ENCODE data around the gene SP1.
A peak's percentile ranks its signal among the peaks of the same experiment; 100 is the strongest.

The SP1 gene

GRCh38 chr12:53380104-53380793 is at the start of gene SP1:
SP1 (plus strand) TSS chr12:53380176; CDS start chr12:53380292, 116 bp downstream.
- Histone ChIP-seq H3K27ac (ENCODE audit: extremely low read depth, low read depth, low read length) (peak within 1 kb of the TSS; percentile 95), H3K4me3 (ENCODE audit: low read depth, low read length) (peak within 1 kb of the TSS; percentile 70), H3K4me1 (ENCODE audit: control insufficient read depth, insufficient read depth, low read length) (peaks cover 17% of the 10 kb centered on the region), H3K36me3 (ENCODE audit: control insufficient read depth in 2 of 2, insufficient read depth in 1 of 2, low read length in 2 of 2) (peaks cover 28 to 33% of the 10 kb centered on the region in 2 experiments), H3K9me3 (ENCODE audit: control insufficient read depth, insufficient read depth, low read depth, low read length) (no peaks in the 10 kb centered on the region)
- CTCF ChIA-PET = interaction anchor here (0.6 to 8.0 kb wide), 6 partner anchors 11 to 375 kb away, joined by 3 to 114 read pairs (median 8); partner anchors contain the start of gene AAAS
- POLR2A ChIA-PET = interaction anchor here (0.6 to 2.3 kb wide), 17 partner anchors 8 to 558 kb away, joined by 3 to 20 read pairs (median 7); partner anchors contain the start of genes AAAS, CSAD, HOXC13 and MYG1
- 0 out of 2 replicates have a peak, but pooled peaks have one; percentile 43 for TF ChIP-seq KLF17 (tag by site-specific recombination; IDR thresholded peaks at IDR 0.05)
- TF ChIP-seq ZIC2 (tag by site-specific recombination; IDR thresholded peaks at IDR 0.05) = 0 out of 2 replicates have a peak, but pooled peaks have one; percentile 16
- TF ChIP-seq, protein P1, sequence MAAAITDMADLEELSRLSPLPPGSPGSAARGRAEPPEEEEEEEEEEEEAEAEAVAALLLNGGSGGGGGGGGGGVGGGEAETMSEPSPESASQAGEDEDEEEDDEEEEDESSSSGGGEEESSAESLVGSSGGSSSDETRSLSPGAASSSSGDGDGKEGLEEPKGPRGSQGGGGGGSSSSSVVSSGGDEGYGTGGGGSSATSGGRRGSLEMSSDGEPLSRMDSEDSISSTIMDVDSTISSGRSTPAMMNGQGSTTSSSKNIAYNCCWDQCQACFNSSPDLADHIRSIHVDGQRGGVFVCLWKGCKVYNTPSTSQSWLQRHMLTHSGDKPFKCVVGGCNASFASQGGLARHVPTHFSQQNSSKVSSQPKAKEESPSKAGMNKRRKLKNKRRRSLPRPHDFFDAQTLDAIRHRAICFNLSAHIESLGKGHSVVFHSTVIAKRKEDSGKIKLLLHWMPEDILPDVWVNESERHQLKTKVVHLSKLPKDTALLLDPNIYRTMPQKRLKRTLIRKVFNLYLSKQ (tag by site-specific recombination; IDR thresholded peaks at IDR 0.05; ENCODE audit: borderline replicate concordance) = no peak
- TF ChIP-seq FEZF1 (tag by site-specific recombination; IDR thresholded peaks at IDR 0.05) = no peak
- TF ChIP-seq ZNF341 (tag by site-specific recombination; IDR thresholded peaks at IDR 0.05; ENCODE audit: low read depth) = peak; percentile 59
- TF ChIP-seq ZBTB44 (tag by site-specific recombination; IDR thresholded peaks at IDR 0.05) = no peak
- no peak for TF ChIP-seq ZNF596 (tag by site-specific recombination; IDR thresholded peaks at IDR 0.05)
- TF ChIP-seq MZF1 (tag by site-specific recombination; IDR thresholded peaks at IDR 0.05; ENCODE audit: borderline replicate concordance) = no peak
- no peak for TF ChIP-seq ZNF624 (tag by site-specific recombination; IDR thresholded peaks at IDR 0.05)
- TF ChIP-seq, protein P2, sequence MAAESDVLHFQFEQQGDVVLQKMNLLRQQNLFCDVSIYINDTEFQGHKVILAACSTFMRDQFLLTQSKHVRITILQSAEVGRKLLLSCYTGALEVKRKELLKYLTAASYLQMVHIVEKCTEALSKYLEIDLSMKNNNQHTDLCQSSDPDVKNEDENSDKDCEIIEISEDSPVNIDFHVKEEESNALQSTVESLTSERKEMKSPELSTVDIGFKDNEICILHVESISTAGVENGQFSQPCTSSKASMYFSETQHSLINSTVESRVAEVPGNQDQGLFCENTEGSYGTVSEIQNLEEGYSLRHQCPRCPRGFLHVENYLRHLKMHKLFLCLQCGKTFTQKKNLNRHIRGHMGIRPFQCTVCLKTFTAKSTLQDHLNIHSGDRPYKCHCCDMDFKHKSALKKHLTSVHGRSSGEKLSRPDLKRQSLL (tag by site-specific recombination; IDR thresholded peaks at IDR 0.05) = peak; percentile 5; the same call in 1 of the 2 replicates
- no peak for TF ChIP-seq ZNF747 (tag by site-specific recombination; IDR thresholded peaks at IDR 0.05)
- TF ChIP-seq ZBTB10 (tag by site-specific recombination; IDR thresholded peaks at IDR 0.05) = peak; percentile 20; the same call in 1 of the 2 replicates
- peak; percentile 49; the same call in 1 of the 2 replicates for TF ChIP-seq ZNF561 (tag by site-specific recombination; IDR thresholded peaks at IDR 0.05; ENCODE audit: borderline replicate concordance)
- no peak for TF ChIP-seq ZNF560 (tag by site-specific recombination; IDR thresholded peaks at IDR 0.05; ENCODE audit: borderline replicate concordance)
- TF ChIP-seq ZNF404 (tag by site-specific recombination; IDR thresholded peaks at IDR 0.05) = no peak
- no peak for TF ChIP-seq ZNF837 (tag by site-specific recombination; IDR thresholded peaks at IDR 0.05)
- peak; percentile 57; the same call in 1 of the 2 replicates for TF ChIP-seq KLF10 (tag by site-specific recombination; IDR thresholded peaks at IDR 0.05)
- TF ChIP-seq PRDM10 (tag by site-specific recombination; IDR thresholded peaks at IDR 0.05) = peak; percentile 80
- peak; percentile 55; the same call in 1 of the 2 replicates for TF ChIP-seq IKZF3 (tag by site-specific recombination; IDR thresholded peaks at IDR 0.05)
- TF ChIP-seq GLIS2 (tag by site-specific recombination; IDR thresholded peaks at IDR 0.05) = peak; percentile 68
- TF ChIP-seq ZFP69B (tag by site-specific recombination; IDR thresholded peaks at IDR 0.05) = no peak
- 0 out of 2 replicates have a peak, but pooled peaks have one; percentile 61 for TF ChIP-seq ZNF449 (tag by site-specific recombination; IDR thresholded peaks at IDR 0.05)
- peak; percentile 75 for TF ChIP-seq ZNF660 (tag by site-specific recombination; IDR thresholded peaks at IDR 0.05)

Measured in HEK293 (cell line).